ENCODE measurements around the gene PCCA.
"Not testable (repeated sequence)": the region's sequence is repeated elsewhere in the genome, so short reads cannot be mapped to it uniquely, and the experiment has no call there.

The PCCA gene

DNA sequence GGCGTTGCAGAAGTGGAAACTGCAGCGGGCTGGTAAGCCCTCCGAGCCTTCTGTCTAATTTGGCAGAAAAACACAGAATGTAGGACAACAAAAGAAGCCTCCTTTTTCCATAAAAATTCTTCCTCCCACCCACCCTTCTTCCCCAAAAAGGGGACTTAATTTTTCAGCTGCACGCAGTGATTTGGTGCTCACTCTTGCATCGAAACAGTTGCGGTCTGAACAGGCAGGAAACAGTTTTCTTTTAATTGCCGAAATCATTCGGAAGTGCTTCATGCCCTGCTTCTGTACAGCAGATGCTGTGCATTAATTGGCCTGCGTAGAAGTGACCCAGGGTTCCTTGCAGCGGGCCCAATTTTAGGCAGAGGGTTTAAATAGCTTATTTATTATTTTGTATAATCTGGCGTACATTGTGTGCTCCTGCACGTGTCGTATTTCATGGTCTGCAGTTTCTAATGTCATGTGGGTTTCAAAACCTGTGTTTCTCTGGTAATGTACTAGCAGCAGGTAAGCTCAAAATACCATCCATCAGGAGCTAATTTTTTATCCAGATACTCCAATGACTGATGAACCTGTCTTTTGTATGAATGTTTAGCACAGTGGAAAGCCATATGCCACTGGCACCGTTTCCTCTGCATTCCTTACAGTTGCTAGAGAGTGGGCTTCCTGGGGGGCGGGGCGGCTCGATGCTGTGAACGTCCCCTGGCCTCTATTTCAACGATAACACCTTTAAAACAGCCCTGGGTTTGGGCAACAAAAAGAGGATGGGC, 433.1 kb downstream of the PCCA start:
- H3K4me3 ChIP-seq (ENCODE audit: low read depth, low read length): no peak overlapping the region
- TF ChIP-seq, protein P1, sequence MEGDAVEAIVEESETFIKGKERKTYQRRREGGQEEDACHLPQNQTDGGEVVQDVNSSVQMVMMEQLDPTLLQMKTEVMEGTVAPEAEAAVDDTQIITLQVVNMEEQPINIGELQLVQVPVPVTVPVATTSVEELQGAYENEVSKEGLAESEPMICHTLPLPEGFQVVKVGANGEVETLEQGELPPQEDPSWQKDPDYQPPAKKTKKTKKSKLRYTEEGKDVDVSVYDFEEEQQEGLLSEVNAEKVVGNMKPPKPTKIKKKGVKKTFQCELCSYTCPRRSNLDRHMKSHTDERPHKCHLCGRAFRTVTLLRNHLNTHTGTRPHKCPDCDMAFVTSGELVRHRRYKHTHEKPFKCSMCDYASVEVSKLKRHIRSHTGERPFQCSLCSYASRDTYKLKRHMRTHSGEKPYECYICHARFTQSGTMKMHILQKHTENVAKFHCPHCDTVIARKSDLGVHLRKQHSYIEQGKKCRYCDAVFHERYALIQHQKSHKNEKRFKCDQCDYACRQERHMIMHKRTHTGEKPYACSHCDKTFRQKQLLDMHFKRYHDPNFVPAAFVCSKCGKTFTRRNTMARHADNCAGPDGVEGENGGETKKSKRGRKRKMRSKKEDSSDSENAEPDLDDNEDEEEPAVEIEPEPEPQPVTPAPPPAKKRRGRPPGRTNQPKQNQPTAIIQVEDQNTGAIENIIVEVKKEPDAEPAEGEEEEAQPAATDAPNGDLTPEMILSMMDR (IDR thresholded peaks at IDR 0.05; ENCODE audit: low read depth, low read length, missing control alignments): no peak
- DNase-seq (ENCODE audit: low read depth): no peak

DNA sequence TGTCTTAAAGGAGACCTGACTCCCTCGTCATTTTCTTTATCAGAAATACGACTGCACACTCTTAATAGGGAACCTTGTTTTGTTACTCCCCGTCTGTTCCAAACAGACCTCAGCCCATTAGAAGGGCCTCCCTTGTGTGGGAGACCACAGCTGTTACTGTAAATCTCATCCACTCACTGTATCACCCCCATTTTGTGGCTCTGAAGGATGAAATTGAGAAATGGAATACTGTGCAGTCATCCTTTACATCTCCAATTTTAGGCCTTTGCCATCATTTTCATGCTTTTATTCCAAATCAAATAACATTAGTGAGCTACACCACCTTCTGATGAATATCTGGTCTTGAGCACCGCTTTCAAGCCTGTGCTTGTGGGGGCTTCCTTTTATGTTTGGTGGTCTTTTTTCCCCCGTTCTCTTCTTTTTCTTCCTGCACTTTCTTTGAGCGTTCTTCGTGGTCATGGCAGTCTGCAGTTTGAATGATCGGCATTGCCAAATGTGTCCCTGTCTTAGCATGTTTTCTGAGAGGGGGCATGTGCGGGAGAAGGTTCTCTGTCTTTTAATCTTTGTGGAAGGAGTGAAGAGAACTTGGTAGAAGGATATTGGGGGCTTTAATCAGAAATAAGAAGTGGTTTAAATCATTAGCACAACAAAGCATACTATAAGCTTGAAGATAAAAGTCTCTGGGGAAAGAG, 433.9 kb downstream of the PCCA start:
- TF ChIP-seq, protein P1 (IDR thresholded peaks at IDR 0.05; ENCODE audit: low read depth, low read length, missing control alignments): no peak
- DNase-seq (ENCODE audit: low read depth): no peak
- H3K4me3 ChIP-seq (ENCODE audit: low read depth, low read length): no peak overlapping the region

- H3K4me3 ChIP-seq (ENCODE audit: low read depth, low read length): no peak overlapping the region
- TF ChIP-seq, protein P1 (IDR thresholded peaks at IDR 0.05; ENCODE audit: low read depth, low read length, missing control alignments): no peak
- DNase-seq (ENCODE audit: low read depth): no peak
Observed at GRCh38 chr13:100523411-100523810, 434.5 kb downstream of the PCCA start.

DNA sequence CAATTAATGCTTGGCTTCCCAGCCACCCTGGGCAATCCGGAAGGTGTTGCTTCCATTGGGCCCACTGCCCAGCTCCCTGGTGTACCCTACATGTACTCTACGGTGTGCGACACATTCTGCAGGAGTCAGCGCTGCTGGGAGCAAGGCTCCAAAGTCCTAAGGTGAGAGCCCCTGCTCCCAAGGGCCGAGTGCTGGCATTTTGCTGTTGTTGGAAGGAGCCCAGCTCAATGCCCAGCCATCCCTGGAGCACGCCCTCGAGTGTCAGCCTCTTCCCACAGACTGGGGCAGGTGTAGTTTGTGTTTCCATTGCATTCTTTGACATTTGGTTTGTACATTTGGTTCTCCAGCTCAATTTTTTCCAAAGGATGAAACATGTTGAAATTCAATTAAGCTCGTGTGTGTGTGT, 435.1 kb downstream of the PCCA start:
- H3K4me3 ChIP-seq (ENCODE audit: low read depth, low read length): no peak overlapping the region
- TF ChIP-seq, protein P1 (IDR thresholded peaks at IDR 0.05; ENCODE audit: low read depth, low read length, missing control alignments): no peak
- DNase-seq (ENCODE audit: low read depth): no peak

DNA sequence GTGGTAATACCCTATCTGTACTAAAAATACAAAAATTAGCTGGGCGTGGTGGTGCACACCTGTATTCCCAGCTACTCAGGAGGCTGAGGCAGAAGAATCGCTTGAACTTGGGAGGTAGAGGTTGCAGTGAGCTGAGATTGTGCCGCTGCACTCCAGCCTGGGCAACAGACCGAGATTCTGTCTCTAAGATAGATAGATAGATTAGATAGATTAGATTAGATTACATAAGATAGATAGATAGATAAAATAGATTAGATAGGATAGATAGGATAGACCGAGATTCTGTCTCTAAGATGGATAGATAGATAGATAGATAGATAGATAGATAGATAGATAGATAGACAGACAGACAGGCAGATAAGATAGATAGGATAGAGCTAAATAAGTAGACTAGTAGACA, 435.8 kb downstream of the PCCA start:
- not testable (repeated sequence) for DNase-seq (ENCODE audit: low read depth); H3K4me3 ChIP-seq (ENCODE audit: low read depth, low read length)

GRCh38 chr13:100525453-100526317, 436.8 kb downstream of the PCCA start:
- no peak overlapping the region for H3K4me3 ChIP-seq (ENCODE audit: low read depth, low read length)
- no peak for DNase-seq (ENCODE audit: low read depth)
- TF ChIP-seq, protein P1 (IDR thresholded peaks at IDR 0.05; ENCODE audit: low read depth, low read length, missing control alignments): no peak

Data from GM12864 (cell line).